DMS 273 treated with DMSO at 0.1 percent for 48 hours (cell line): ENCODE measurements around the gene SRP9.
"Not testable (repeated sequence)": the region's sequence is repeated elsewhere in the genome, so short reads cannot be mapped to it uniquely, and the experiment has no call there.

Experiments used
- DNase-seq: peaks from one replicate; lab custom pipeline; 2025; lab: John Stamatoyannopoulos, UW

SRP9 gene

GRCh38 chr1:225815526-225816178, 38.0 kb downstream of the SRP9 start:
- DNase-seq = no peak

- DNase-seq = no peak
These were observed 39.3 kb downstream of the SRP9 start for GRCh38 chr1:225816643-225817538.

GRCh38 chr1:225817611-225818061, 40.0 kb downstream of the SRP9 start:
- DNase-seq = no peak

GRCh38 chr1:225818229-225818628, 40.6 kb downstream of the SRP9 start:
- no peak for DNase-seq

- DNase-seq = no peak
These were observed 41.9 kb downstream of the SRP9 start for GRCh38 chr1:225819346-225820192.

- no peak for DNase-seq
These were observed 43.0 kb downstream of the SRP9 start for GRCh38 chr1:225820522-225821120.

GRCh38 chr1:225822655-225823403, 45.2 kb downstream of the SRP9 start:
- no peak for DNase-seq

- DNase-seq = no peak
These were observed 46.2 kb downstream of the SRP9 start for GRCh38 chr1:225823811-225824261.

- no peak for DNase-seq
These were observed 46.9 kb downstream of the SRP9 start for GRCh38 chr1:225824533-225824941.

- no peak for DNase-seq
These were observed 47.5 kb downstream of the SRP9 start for GRCh38 chr1:225825078-225825477.

- no peak for DNase-seq
These were observed 48.0 kb downstream of the SRP9 start for GRCh38 chr1:225825607-225826007.

GRCh38 chr1:225827076-225827475, 49.5 kb downstream of the SRP9 start:
- DNase-seq = no peak

- DNase-seq = no peak
These were observed 51.2 kb downstream of the SRP9 start for GRCh38 chr1:225828706-225829345.

GRCh38 chr1:225830841-225831240, 53.2 kb downstream of the SRP9 start:
- no peak for DNase-seq

GRCh38 chr1:225834417-225835329, 57.0 kb downstream of the SRP9 start:
- no peak for DNase-seq

GRCh38 chr1:225835856-225836255, 58.2 kb downstream of the SRP9 start:
- no peak for DNase-seq

GRCh38 chr1:225836296-225836695, 58.7 kb downstream of the SRP9 start:
- not testable (repeated sequence) for DNase-seq

GRCh38 chr1:225838793-225839192, 61.2 kb downstream of the SRP9 start:
- no peak for DNase-seq
